GM18498 (cell line): ENCODE data around the gene TMEM232.

Source experiments
- ATAC-seq: cut with Tn5 transposase; IDR thresholded peaks from one replicate; pipeline ENCODE4 v1.9.1; 2021; ENCODE audit warnings: mild to moderate bottlenecking, moderate library complexity; ENCODE audit not compliant: unreplicated experiment

Gene TMEM232

DNA sequence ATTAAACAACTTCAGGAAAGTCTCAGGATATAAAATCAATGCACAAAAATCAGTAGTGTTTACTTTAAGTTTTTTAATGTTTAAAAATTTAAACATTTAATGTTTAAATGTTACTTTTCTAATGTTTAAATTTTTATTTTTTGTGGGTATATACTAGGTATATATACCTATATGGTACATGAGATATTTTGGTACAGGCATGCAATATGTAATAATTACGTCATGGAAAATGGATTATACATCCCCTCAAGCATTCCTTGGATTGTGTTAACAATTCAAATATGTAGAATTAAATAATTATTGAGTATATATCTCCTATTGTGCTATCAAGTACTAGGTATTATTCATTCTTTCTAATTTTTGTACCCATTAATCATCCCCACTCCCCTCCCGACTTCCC lies 291.3 kb downstream of the TMEM232 start:
- no peak for ATAC-seq

DNA sequence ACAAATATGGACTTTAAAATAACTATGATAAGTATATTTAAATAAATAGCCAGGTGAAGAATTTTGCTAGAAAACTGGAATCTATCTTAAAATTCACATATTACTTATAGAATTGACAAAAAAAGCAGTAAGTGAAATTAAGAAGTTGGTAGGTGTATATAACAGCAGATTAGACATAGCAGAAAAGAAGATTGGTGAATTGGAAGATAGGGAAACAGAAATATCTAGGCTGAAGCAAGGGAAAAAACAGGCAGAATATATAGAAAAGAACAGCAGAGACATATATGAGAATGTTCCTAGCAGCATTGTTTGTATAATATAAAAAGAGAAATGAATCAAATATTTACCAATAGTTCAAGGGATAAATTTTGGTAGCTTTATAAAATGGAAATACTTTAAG lies 294.9 kb downstream of the TMEM232 start:
- ATAC-seq: no peak

DNA sequence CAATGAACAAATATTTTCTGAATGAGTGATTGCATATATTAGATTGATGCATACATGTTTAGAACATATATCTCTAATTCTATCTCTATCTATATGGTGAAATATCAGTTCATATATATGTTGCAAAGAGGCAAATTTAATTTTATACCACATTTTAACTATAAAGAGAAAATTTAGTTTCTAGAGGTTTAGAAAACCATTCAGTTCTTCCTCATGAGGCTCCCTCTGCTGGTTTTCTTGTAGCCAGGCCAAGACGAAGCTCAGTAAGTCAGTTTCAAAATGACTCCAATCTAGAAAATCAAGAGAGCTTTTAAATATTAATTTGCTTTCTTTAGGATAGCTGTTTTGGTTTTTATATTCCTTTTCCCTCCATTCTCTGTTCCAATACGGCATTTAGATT lies 312.1 kb downstream of the TMEM232 start:
- ATAC-seq: no peak

DNA sequence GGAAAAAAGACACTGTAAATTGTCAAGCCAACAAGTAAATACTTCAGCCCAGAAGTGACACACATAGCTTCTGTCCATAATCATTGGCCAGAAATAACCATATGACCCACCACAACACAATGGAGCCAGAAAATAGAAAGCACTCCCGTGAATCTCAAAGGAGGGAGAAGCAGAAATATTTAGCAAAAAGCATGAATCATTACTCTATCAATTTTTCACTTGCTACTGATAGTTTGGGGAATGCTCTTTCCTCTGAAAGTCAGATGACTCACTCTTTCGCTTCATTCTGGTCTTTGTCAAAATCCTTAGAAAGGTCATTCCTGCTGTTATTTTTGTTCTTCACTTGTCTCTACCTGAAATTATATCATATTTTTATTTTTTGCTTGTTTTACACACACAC lies 312.6 kb downstream of the TMEM232 start:
- ATAC-seq: no peak

DNA sequence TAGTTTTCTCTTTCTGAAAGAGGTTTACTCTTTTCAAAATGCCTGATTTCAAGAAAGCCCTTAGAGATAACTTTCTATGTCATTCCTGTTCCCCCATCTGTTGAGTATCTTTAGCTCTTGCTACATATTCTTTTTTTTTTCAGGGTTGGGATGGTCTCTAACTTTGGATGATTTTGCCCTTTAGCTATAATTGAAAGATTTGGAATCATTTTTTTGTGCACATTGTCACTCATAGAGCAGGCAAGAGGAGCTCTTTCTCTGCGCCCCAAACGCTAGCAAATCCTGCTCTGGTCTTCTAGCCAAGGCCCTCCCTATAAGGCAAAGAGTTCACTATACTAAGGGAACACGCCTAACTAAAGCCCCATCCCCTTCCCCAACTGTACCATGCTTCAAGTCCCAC lies 316.9 kb downstream of the TMEM232 start:
- no peak for ATAC-seq

DNA sequence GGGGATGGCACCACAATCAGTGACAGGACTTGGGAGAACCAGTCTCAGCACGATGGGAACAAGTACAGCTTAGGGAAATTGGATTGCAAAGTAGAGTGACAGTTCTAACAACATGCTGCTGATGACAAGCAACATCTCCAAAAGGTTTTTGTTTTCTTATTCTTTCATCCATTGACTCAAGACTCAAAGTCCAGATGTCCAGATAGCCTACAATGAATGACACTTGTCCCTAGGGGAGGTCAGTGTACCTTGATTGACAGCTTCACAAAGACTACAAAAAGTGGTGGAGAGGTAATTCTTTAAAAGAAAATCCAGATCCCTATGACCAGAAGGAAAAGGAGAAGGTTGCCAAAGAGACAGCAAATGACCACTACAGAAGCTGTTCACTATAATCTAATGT lies 323.9 kb downstream of the TMEM232 start:
- ATAC-seq: no peak

DNA sequence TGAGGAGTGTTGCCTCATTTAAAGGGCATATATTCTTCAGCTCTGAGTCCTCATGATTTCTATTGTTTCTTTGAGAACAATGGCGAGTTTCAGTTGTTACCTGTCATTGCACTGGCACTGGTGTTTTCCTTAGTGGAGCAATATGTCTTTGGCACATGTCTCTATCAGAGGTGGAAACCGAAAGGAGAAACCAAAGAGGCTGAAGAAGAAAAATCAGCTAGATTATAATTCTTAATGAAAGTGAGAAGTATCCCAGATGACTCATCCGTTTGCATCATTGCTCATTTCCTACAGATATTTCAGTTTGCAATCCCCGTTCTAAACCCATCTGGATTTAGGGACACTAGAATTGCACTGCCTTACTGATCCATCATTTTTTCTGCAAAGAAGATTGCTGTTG lies 324.6 kb downstream of the TMEM232 start:
- ATAC-seq: no peak

DNA sequence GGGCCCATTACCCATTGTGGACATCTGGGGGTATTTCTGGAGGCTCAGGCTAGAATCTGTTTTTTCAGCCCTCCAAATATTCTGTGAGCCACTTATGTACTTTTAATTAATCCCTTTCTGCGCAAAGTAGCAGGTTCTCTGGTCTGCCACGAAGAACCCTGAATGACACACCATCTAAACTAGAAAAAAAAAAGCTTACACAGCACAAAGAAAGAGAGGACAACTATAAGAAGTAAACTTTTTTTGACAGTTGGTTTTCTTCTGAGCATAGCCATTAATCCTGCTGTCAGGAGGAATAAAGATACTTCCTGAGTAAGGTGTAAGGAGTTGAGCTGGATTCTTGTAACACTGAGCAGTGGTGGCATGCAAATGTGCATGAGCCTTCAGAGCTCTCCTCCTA lies 327.5 kb downstream of the TMEM232 start:
- ATAC-seq: no peak

DNA sequence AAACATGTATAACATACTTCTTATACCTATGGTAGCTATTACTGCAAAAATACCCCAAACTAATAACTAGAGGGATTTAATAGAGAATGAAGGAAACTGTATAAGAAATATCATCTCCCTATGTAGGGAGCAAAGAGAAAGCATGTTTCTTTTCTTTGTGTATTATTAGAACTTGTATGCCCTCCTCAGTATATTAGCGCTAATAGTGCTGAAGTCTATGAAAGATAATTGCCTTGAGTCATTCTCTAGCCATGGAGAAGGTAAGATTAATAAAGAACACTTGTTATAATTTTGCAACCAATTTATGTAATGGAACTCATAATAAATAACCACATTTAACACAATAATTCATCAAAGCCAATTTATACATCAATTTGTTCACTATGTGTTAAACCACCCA lies 329.2 kb downstream of the TMEM232 start:
- no peak for ATAC-seq

DNA sequence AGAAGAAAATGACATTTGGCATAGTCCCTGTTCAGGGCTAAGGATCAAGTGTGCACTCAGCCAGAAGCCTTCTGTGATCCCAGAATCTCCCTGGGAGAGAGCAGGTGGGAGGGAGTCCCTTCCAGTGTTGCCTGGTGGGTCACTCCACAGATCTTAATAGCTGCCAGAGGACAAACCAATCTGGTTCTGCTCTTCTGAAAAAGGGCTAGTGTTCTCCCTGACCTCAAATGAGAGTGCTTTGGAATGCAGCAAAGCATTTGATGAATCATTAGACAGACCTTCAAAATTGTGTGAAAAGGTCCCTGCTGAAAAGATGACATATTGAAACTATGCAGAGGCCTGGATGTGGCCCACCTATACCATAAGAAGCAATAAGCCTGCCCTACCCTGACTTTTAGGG lies 339.7 kb downstream of the TMEM232 start:
- ATAC-seq: no peak

DNA sequence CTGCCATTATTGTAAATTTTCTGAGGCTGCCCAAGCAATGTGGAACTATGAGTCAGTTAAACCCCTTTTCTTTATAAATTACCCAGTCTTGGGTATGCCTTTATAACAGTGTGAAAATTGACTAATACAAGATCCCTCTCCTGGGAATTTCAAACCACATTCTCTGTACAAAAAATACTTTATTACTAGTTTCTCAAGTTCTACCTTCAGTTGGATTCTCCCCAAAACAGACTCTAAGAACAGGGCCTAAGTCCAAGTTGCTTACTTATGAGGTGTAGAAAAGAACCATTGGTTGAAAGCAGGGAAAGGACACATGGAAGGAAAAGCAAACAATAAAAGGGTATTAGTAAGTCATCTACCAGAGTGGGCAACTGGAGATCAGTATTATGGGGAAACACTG lies 343.2 kb downstream of the TMEM232 start:
- ATAC-seq: no peak

DNA sequence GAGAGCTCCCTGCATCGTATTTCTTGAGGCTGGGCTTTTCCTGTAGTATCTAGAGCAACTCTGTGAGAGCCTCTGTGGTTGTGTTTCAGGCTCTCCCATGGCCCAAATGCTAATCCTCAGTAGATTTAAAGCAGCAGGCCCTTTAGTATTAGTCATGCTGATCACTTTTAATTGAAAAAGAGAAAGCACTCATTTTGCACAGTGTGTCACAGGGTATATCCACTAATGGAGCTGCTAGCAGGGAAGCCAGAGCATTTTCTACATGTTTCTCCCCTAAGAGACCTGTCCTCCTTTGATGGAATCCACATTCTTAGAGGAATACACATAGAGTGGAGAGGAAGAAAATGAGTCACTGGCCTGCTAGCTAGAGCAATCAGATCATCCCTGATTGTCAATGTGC lies 348.5 kb downstream of the TMEM232 start:
- ATAC-seq: no peak

DNA sequence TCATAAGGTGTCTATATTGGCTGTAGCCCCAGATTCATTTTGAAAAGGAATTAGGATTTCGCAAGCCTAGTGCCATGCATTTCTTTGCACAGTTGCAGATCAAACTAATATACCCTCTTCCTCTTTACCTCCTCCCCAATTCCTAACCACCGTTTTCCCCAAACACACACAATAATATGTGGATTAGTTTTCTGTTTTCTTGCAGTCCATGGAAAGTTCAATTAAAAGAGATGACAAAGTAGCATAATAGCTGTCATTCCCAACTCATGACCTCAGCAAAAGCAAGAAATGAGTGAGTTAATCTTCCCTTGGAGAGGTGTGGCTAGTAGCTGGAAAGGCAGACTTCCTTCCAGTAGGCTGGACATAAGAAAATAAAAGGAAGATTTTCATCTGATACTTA lies 349.1 kb downstream of the TMEM232 start:
- ATAC-seq: no peak

DNA sequence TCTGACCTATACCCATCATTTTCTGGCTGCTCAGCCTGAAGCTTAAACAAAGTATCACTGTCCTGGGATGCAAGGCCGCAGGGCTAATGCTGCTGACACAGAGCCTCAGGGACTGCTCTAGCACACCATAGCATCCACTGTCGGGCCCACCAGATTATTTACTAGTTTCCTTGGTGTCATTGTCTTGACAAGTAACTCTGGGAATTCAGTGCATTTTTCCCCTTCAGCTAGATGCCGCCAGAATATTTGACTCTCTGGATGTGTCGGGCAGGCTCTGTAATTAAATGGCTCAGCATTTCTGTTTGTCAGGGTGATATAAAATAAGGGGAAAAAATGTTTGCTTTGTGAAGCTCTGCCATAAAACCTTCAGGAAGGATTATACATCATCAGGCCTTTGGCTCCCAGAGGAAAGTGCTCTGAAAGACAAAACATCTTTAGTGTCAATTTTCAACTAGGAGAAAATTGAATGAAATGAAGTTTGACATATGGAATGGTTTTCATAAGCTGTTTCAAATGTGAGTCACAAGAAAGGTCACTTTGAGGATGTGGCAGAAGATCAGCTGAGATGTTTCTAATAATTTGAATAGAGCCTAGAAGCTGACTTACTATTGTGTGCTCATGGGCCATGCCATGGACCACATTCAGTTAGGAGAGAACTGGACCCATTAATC lies 350.1 kb downstream of the TMEM232 start:
- ATAC-seq: no peak

DNA sequence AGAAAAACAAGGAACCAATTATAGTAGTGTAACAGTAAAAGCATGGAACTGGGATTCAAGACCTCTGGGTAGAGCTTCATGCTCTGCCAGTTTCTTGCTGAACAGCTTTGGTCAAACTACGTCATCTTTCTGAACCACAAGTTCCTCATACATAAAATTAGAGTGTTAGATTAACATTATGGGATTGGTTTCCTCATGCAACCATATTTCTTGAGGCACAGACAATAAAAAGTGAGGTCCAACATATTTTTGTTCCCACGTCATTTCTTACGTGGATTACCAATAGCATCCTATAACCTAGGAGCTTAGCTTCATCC lies 354.8 kb downstream of the TMEM232 start:
- ATAC-seq: peak; percentile 90

DNA sequence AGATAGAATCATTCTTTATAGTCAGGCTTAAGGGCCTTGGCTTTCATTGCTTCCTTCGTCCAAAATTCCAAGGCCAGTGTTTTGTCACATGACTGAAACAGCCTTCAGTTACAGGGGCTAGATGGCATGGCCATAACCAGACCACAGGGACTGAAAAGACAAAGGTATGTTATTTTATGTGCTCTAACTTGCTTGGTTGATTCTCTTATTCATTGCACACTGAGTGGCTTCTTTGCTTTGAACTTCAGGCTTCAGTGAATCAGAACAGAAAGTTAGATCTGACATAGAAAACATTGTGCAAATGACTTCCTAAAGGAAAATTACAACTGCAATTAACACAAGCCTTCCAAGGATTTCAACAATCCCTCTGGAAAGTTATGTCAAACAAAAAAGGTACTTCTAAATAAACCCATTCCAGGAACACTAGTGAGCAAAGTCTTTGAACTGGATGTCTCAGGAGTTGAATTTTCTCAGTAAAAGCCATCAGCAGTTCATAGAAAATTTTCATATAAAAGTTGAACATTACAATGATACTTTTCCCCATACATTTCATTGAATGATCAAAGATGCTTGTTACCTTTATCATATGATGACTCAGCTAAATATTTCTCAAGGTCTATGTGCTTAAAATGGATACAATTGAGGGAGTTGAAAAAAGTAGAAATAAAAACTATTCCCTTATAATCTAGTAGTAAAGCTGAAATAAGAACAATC lies 355.3 kb downstream of the TMEM232 start:
- ATAC-seq: peak; percentile 3
